Gastrocnemius medialis (tissue), 4 donors: ENCODE results near the gene DSCAML1.

ENCODE experiments used
- POLR2A ChIP-seq, 2 donors: fragments of 450-650 bp; IDR thresholded peaks; one replicate each; pipeline ENCODE4 v1.6.1; 2017; ENCODE audit warnings: antibody characterized with exemption in 2 of 2, mild to moderate bottlenecking in 2 of 2, moderate library complexity in 2 of 2
- TF ChIP-seq, protein P1 (sequence below), 5 experiments: fragments of 450-650 bp in 3 of 5; fragments of 200-600 bp in 2 of 5; sonication (generic) in 2 of 5; IDR thresholded peaks in 4 of 5; conservative IDR thresholded peaks in 1 of 5; 1 replicate in 4 of 5; 2 replicates in 1 of 5; pipeline ENCODE4 v1.5.1; 2016 to 2019; ENCODE audit warnings: antibody characterized with exemption in 5 of 5, mild to moderate bottlenecking in 3 of 5, moderate library complexity in 3 of 5

DNA sequence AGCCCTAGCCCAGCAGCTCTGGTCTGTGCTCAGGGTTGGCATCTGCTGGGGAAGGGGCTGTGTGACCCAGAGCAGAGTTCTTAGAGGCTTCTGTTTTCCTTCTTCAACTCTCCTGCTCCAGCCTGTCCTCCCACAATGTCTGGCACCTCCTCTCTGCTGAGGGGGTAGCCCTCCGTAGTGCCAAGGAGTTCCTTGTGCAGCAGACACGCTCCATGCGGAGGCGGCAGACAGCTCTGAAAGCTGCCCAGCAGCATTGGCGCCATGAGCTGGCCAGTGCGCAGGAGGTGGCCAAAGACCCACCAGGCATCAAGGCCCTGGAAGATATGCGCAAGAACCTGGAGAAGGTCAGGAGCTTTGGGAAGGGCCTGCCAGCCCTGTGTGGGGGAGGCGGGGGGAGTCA lies 400.0 kb downstream of the DSCAML1 start:
- TF ChIP-seq, protein P1, sequence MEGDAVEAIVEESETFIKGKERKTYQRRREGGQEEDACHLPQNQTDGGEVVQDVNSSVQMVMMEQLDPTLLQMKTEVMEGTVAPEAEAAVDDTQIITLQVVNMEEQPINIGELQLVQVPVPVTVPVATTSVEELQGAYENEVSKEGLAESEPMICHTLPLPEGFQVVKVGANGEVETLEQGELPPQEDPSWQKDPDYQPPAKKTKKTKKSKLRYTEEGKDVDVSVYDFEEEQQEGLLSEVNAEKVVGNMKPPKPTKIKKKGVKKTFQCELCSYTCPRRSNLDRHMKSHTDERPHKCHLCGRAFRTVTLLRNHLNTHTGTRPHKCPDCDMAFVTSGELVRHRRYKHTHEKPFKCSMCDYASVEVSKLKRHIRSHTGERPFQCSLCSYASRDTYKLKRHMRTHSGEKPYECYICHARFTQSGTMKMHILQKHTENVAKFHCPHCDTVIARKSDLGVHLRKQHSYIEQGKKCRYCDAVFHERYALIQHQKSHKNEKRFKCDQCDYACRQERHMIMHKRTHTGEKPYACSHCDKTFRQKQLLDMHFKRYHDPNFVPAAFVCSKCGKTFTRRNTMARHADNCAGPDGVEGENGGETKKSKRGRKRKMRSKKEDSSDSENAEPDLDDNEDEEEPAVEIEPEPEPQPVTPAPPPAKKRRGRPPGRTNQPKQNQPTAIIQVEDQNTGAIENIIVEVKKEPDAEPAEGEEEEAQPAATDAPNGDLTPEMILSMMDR (IDR thresholded peaks at IDR 0.05 in 4 of 5, conservative IDR thresholded peaks at IDR 0.05 in 1 of 5), result no peak
- no peak for TF ChIP-seq POLR2A (IDR thresholded peaks at IDR 0.05)
